GM21447 (cell line): ENCODE measurements around the gene LRAT.
"Not testable (repeated sequence)": the region's sequence is repeated elsewhere in the genome, so short reads cannot be mapped to it uniquely, and the experiment has no call there.

Source experiments
- ATAC-seq: cut with Tn5 transposase; IDR thresholded peaks from one replicate; pipeline ENCODE4 v1.9.1; 2021; ENCODE audit not compliant: unreplicated experiment

Gene LRAT

GRCh38 chr4:154743683-154744340, at the start of gene LRAT:
Gene LRAT, plus strand, starts transcription at chr4:154744000. Its CDS starts 327 bp downstream, at chr4:154744327.
- ATAC-seq = peak; percentile 69

GRCh38 chr4:154707877-154708276, 35.9 kb upstream of the LRAT start:
- ATAC-seq = no peak

GRCh38 chr4:154709550-154709949, 34.2 kb upstream of the LRAT start:
- no peak for ATAC-seq

- ATAC-seq = no peak
These were observed 32.3 kb upstream of the LRAT start for GRCh38 chr4:154711522-154711921.

- no peak for ATAC-seq
These were observed 29.3 kb upstream of the LRAT start for GRCh38 chr4:154714339-154715040.

- no peak for ATAC-seq
These were observed 24.7 kb upstream of the LRAT start for GRCh38 chr4:154719087-154719486.

- ATAC-seq = peak; percentile 91
These were observed 23.7 kb upstream of the LRAT start for GRCh38 chr4:154720123-154720522.

- ATAC-seq = no peak
These were observed 23.1 kb upstream of the LRAT start for GRCh38 chr4:154720618-154721267.

GRCh38 chr4:154722262-154722661, 21.5 kb upstream of the LRAT start:
- ATAC-seq = no peak

GRCh38 chr4:154723601-154724000, 20.2 kb upstream of the LRAT start:
- not testable (repeated sequence) for ATAC-seq

- ATAC-seq = no peak
These were observed 16.3 kb upstream of the LRAT start for GRCh38 chr4:154727540-154727939.

GRCh38 chr4:154731756-154732155, 12.0 kb upstream of the LRAT start:
- ATAC-seq = no peak

- ATAC-seq = no peak
These were observed 11.1 kb upstream of the LRAT start for GRCh38 chr4:154732669-154733068.

GRCh38 chr4:154736770-154737169, 7.0 kb upstream of the LRAT start:
- ATAC-seq = no peak

GRCh38 chr4:154738426-154738825, 5.4 kb upstream of the LRAT start:
- ATAC-seq = no peak

- ATAC-seq = no peak
These were observed 4.7 kb upstream of the LRAT start for GRCh38 chr4:154739111-154739510.

GRCh38 chr4:154740462-154740861, 3.3 kb upstream of the LRAT start:
- ATAC-seq = no peak

- ATAC-seq = no peak
These were observed 2.6 kb upstream of the LRAT start for GRCh38 chr4:154741131-154741665.

- no peak for ATAC-seq
These were observed 1.6 kb upstream of the LRAT start for GRCh38 chr4:154741922-154742850.

GRCh38 chr4:154744341-154744926, 634 bp downstream of the LRAT start:
- ATAC-seq = no peak
